ENCODE data around the gene CNGA2. TPM values are rescaled to one million over a fixed set of nuclear protein-coding genes. Genes with fewer than 3 reads are reported as not detected.

Gene CNGA2
- total RNA-seq, 2 donors from 2014 or later = not detected

- no peaks in the 10 kb centered on the region for H3K27me3 ChIP-seq
- intact Hi-C loops (cut with DNase I) = loop anchor here (5.0 kb wide), 1 partner anchor 1068 kb away; no protein-coding TSS in a partner anchor
- no peaks in the 10 kb centered on the region for H3K9me3 ChIP-seq
- H3K27ac ChIP-seq = no peak overlapping the region
- H3K9ac ChIP-seq (ENCODE audit: low read depth in 2 of 2, low read length in 2 of 2) = no peak overlapping the region
- DNase-seq = no peak
- H3K4me1 ChIP-seq = no peaks in the 10 kb centered on the region
- no peak for TF ChIP-seq CTCF (IDR thresholded peaks at IDR 0.05)
- no peak overlapping the region for H3K4me3 ChIP-seq
- H3K36me3 ChIP-seq = no peaks in the 10 kb centered on the region
These were observed 20.2 kb downstream of the CNGA2 start for GRCh38 chrX:151754641-151755215.

DNA sequence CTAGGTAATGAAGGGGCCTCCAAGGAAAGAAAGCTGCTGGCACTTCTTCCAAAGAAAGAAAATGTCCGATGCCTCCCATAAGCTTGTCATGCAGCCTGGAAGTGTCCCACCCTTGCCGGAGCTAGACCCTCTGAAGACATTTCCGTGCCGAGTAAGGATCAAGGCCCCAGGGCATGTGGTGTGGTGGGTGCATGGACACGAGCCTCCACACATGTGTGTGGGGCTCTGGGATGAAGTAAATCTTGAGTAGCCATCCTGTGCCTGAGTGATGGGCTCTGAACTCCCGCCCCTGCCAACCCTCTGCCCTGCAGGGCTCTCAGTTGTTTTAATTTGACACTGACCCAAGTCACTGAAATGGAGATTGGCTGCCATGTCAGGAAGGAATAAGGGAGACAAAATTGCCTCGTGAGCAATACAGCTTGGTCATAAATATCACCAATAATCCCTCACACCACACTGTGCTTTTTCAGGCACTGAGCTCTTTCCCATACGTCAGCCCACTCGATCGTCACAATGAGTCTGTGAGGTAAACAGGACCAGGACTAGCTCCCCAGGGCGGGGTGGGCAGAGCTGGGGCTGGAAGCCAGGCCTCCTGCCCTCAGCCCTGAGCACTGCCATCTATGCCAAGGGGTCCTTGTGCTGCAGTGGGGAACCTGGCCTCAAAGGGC is 24.6 kb downstream of the CNGA2 start:
- Histone ChIP-seq H3K4me1 (no peaks in the 10 kb centered on the region), H3K4me3 (no peak overlapping the region), H3K36me3 (no peaks in the 10 kb centered on the region), H3K9ac (ENCODE audit: low read depth in 2 of 2, low read length in 2 of 2) (no peak overlapping the region), H3K27me3 (no peaks in the 10 kb centered on the region), H3K9me3 (no peaks in the 10 kb centered on the region), H3K27ac (no peak overlapping the region)
- DNase-seq = no peak
- intact Hi-C loops (cut with DNase I) = no loop called here
- TF ChIP-seq CTCF (IDR thresholded peaks at IDR 0.05) = no peak

GRCh38 chrX:151762802-151763201 is 28.3 kb downstream of the CNGA2 start:
- H3K36me3 ChIP-seq = no peaks in the 10 kb centered on the region
- no peak overlapping the region for H3K9ac ChIP-seq (ENCODE audit: low read depth in 2 of 2, low read length in 2 of 2)
- no peaks in the 10 kb centered on the region for H3K4me1 ChIP-seq
- H3K27me3 ChIP-seq = no peaks in the 10 kb centered on the region
- no peak overlapping the region for H3K4me3 ChIP-seq
- no peak for DNase-seq
- TF ChIP-seq CTCF (IDR thresholded peaks at IDR 0.05) = no peak
- no peak overlapping the region for H3K27ac ChIP-seq
- no peaks in the 10 kb centered on the region for H3K9me3 ChIP-seq
- intact Hi-C loops (cut with DNase I) = no loop called here

GRCh38 chrX:151763711-151764110 is 29.2 kb downstream of the CNGA2 start:
- no peak for DNase-seq
- TF ChIP-seq CTCF (IDR thresholded peaks at IDR 0.05) = no peak
- H3K4me3 ChIP-seq = no peak overlapping the region
- H3K4me1 ChIP-seq = no peaks in the 10 kb centered on the region
- no peaks in the 10 kb centered on the region for H3K36me3 ChIP-seq
- intact Hi-C loops (cut with DNase I) = no loop called here
- no peaks in the 10 kb centered on the region for H3K27me3 ChIP-seq
- H3K27ac ChIP-seq = no peak overlapping the region
- H3K9me3 ChIP-seq = no peaks in the 10 kb centered on the region
- H3K9ac ChIP-seq (ENCODE audit: low read depth in 2 of 2, low read length in 2 of 2) = no peak overlapping the region

- no peak overlapping the region for H3K4me3 ChIP-seq
- DNase-seq = no peak
- H3K9me3 ChIP-seq = no peaks in the 10 kb centered on the region
- TF ChIP-seq CTCF (IDR thresholded peaks at IDR 0.05) = no peak
- H3K36me3 ChIP-seq = no peaks in the 10 kb centered on the region
- no peak overlapping the region for H3K9ac ChIP-seq (ENCODE audit: low read depth in 2 of 2, low read length in 2 of 2)
- H3K27ac ChIP-seq = no peak overlapping the region
- intact Hi-C loops (cut with DNase I) = no loop called here
- no peaks in the 10 kb centered on the region for H3K27me3 ChIP-seq
- H3K4me1 ChIP-seq = no peaks in the 10 kb centered on the region
These were observed 30.5 kb downstream of the CNGA2 start for GRCh38 chrX:151765026-151765425.
